Activated CD4-positive, alpha-beta T cell treated with anti-CD3 and anti-CD28 coated beads, Interleukin-10, Interleukin-2, amounts not matched to agents 100 ng/mL and 50 ng/mL, durations not matched to agents 16 hours and 8 hours (primary cell): ENCODE data around the gene ZNF655.
A peak's percentile ranks its signal among the peaks of the same experiment; 100 is the strongest.
"Not testable (repeated sequence)": the region's sequence is repeated elsewhere in the genome, so short reads cannot be mapped to it uniquely, and the experiment has no call there.

Experiments
- DNase-seq: peaks from one replicate; pipeline ENCODE4 v3.0.0-alpha.2; 2020

The ZNF655 gene

GRCh38 chr7:99558306-99559174, at the start of gene ZNF655:
Gene ZNF655 (plus strand): TSS chr7:99558642. CDS start chr7:99560560, 1,918 bp downstream.
- DNase-seq = peak; percentile 89

- no peak for DNase-seq
Measured at GRCh38 chr7:99514050-99514449, 44.4 kb upstream of the ZNF655 start.

- no peak for DNase-seq
Measured at GRCh38 chr7:99521399-99521798, 37.0 kb upstream of the ZNF655 start.

GRCh38 chr7:99525713-99526440, 32.6 kb upstream of the ZNF655 start:
- DNase-seq = no peak

- no peak for DNase-seq
Measured at GRCh38 chr7:99531354-99531765, 27.1 kb upstream of the ZNF655 start.

GRCh38 chr7:99535667-99536066, 22.8 kb upstream of the ZNF655 start:
- no peak for DNase-seq

GRCh38 chr7:99539213-99539811, 19.1 kb upstream of the ZNF655 start:
- no peak for DNase-seq

GRCh38 chr7:99540542-99540941, 17.9 kb upstream of the ZNF655 start:
- no peak for DNase-seq

GRCh38 chr7:99541212-99541611, 17.2 kb upstream of the ZNF655 start:
- DNase-seq = no peak

- DNase-seq = no peak
Measured at GRCh38 chr7:99543081-99543671, 15.3 kb upstream of the ZNF655 start.

GRCh38 chr7:99543916-99544315, 14.5 kb upstream of the ZNF655 start:
- no peak for DNase-seq

GRCh38 chr7:99545308-99545707, 13.1 kb upstream of the ZNF655 start:
- DNase-seq = not testable (repeated sequence)

- not testable (repeated sequence) for DNase-seq
Measured at GRCh38 chr7:99549545-99549944, 8.9 kb upstream of the ZNF655 start.

- DNase-seq = no peak
Measured at GRCh38 chr7:99551334-99551733, 7.1 kb upstream of the ZNF655 start.

- DNase-seq = peak; percentile 90
Measured at GRCh38 chr7:99551767-99552463, 6.5 kb upstream of the ZNF655 start, which contains the start of gene FAM200A. Gene FAM200A (minus strand): TSS chr7:99552114. CDS start chr7:99548407, 3,707 bp downstream.

GRCh38 chr7:99553039-99553438, 5.4 kb upstream of the ZNF655 start:
- DNase-seq = no peak

- no peak for DNase-seq
Measured at GRCh38 chr7:99554939-99555338, 3.5 kb upstream of the ZNF655 start.

GRCh38 chr7:99557196-99557607, 1.2 kb upstream of the ZNF655 start:
- DNase-seq = no peak

GRCh38 chr7:99557940-99558305, 519 bp upstream of the ZNF655 start:
- DNase-seq = peak; percentile 5

- DNase-seq = no peak
Measured at GRCh38 chr7:99559175-99559915, 903 bp downstream of the ZNF655 start.

GRCh38 chr7:99560834-99561736, 2.6 kb downstream of the ZNF655 start:
- DNase-seq = no peak
